SK-N-SH (cell line): ENCODE results near the gene LDLRAD1. TPM values are rescaled to one million over a fixed set of nuclear protein-coding genes. Genes with fewer than 3 reads are reported as not detected.

Source experiments
- CTCF ChIA-PET: fragments of 300-600, 350-600 bp; formaldehyde crosslinking; extraction: SDS; loops from one replicate; lab custom pipeline; 2021; lab: Yijun Ruan, JAX
- POLR2A ChIA-PET: fragments of 350-600 bp; sonication (Branson Sonifier 250); formaldehyde crosslinking; extraction: SDS; loops from one replicate; lab custom pipeline; 2020; ENCODE audit warnings: antibody characterized with exemption, inconsistent platforms; lab: Yijun Ruan, JAX
- DNase-seq: peaks from one replicate; pipeline ENCODE4 v3.0.0; 2012
- H2AFZ ChIP-seq: fragments of 200-600 bp; sonication (generic); 2 replicates; pipeline ENCODE4 v1.8.1; 2016; ENCODE audit warnings: antibody characterized with exemption, mild to moderate bottlenecking, low read depth
- H3F3A ChIP-seq: fragments of 200-600 bp; sonication (generic); replicated peaks from 2 replicates; pipeline ENCODE3; 2016; ENCODE audit warnings: antibody characterized with exemption, mild to moderate bottlenecking; ENCODE audit not compliant: insufficient read depth
- H3K27ac ChIP-seq, 2 experiments: fragments of 200-500 bp in 1 of 2; fragments of 200-600 bp in 1 of 2; sonication (Bioruptor generic) in 1 of 2; sonication (generic), shearing (Covaris generic) in 1 of 2; 2 replicates each; pipeline versions ENCODE4 v1.5.1 to v1.6.1; 2014 to 2016; ENCODE audit warnings: low read depth in 2 of 2, inconsistent platforms in 1 of 2, low read length in 1 of 2, mild to moderate bottlenecking in 1 of 2, mixed read lengths in 1 of 2
- H3K27me3 ChIP-seq: fragments of 200-600 bp; sonication (generic), shearing (Covaris generic); 2 replicates; pipeline ENCODE4 v1.6.1; 2016; ENCODE audit warnings: mixed run types; ENCODE audit not compliant: insufficient read depth
- H3K36me3 ChIP-seq, 2 experiments: fragments of 200-500 bp in 1 of 2; fragments of 200-600 bp in 1 of 2; sonication (Bioruptor generic) in 1 of 2; sonication (generic) in 1 of 2; replicated peaks in 1 of 2; 2 replicates each; pipeline versions ENCODE3 to v1.5.1; 2014 to 2016; ENCODE audit warnings: low read length in 1 of 2, mild to moderate bottlenecking in 1 of 2; ENCODE audit not compliant: insufficient read depth in 2 of 2, control insufficient read depth in 1 of 2
- H3K4me1 ChIP-seq, 2 experiments: fragments of 200-500 bp in 1 of 2; fragments of 200-600 bp in 1 of 2; sonication (Bioruptor generic) in 1 of 2; sonication (generic), shearing (Covaris generic) in 1 of 2; 2 replicates each; pipeline versions ENCODE4 v1.5.1 to v1.6.1; 2014 to 2016; ENCODE audit warnings: low read depth in 1 of 2, low read length in 1 of 2, mixed run types in 1 of 2; ENCODE audit not compliant: insufficient read depth in 2 of 2, control insufficient read depth in 1 of 2
- H3K4me2 ChIP-seq: fragments of 200-600 bp; sonication (generic), shearing (Covaris generic); 2 replicates; pipeline ENCODE4 v1.6.1; 2017; ENCODE audit warnings: mixed run types
- H3K4me3 ChIP-seq, 2 experiments: fragments of 200-500 bp in 1 of 2; fragments of 200-600 bp in 1 of 2; sonication (Bioruptor generic) in 1 of 2; sonication (generic), shearing (Covaris generic) in 1 of 2; 2 replicates each; pipeline versions ENCODE4 v1.5.1 to v1.8.1; 2014 to 2016; ENCODE audit warnings: low read depth in 2 of 2, inconsistent platforms in 1 of 2, low read length in 1 of 2, mild to moderate bottlenecking in 1 of 2, mixed read lengths in 1 of 2, moderate library complexity in 1 of 2
- H3K79me2 ChIP-seq: fragments of 200-600 bp; sonication (generic); 2 replicates; pipeline ENCODE4 v1.8.1; 2017; ENCODE audit warnings: mild to moderate bottlenecking; ENCODE audit not compliant: insufficient read depth
- H3K9ac ChIP-seq: fragments of 200-600 bp; sonication (generic); 2 replicates; pipeline ENCODE4 v1.6.1; 2017; ENCODE audit warnings: mixed run types
- H3K9me2 ChIP-seq: fragments of 200-600 bp; sonication (generic); 2 replicates; pipeline ENCODE4 v1.6.1; 2017; ENCODE audit warnings: mixed run types
- H3K9me3 ChIP-seq: fragments of 200-600 bp; sonication (generic); 2 replicates; pipeline ENCODE4 v1.6.1; 2017; ENCODE audit warnings: mixed run types, mild to moderate bottlenecking, moderate library complexity
- H4K20me1 ChIP-seq: fragments of 200-600 bp; sonication (generic); 2 replicates; pipeline ENCODE4 v1.6.1; 2017; ENCODE audit warnings: mild to moderate bottlenecking, mixed run types; ENCODE audit not compliant: insufficient read depth
- CHD2 ChIP-seq: fragments of 150-350 bp; IDR thresholded peaks from 2 replicates; pipeline ENCODE4 v1.6.1; 2018; ENCODE audit warnings: low read length; ENCODE audit not compliant: partially characterized antibody
- ELF1 ChIP-seq: IDR thresholded peaks from 2 replicates; pipeline ENCODE4 v1.4.0; 2012
- EP300 ChIP-seq, 2 experiments: IDR thresholded peaks; 2 replicates each; pipeline versions ENCODE4 v1.4.0 to v1.6.1; 2012; ENCODE audit warnings: borderline replicate concordance in 1 of 2, low read depth in 1 of 2, low read length in 1 of 2
- FOXJ3 ChIP-seq: sonication (generic); formaldehyde crosslinking; IDR thresholded peaks from 2 replicates; pipeline ENCODE4 v1.5.1; 2020; ENCODE audit warnings: mild to moderate bottlenecking, missing genetic modification reagents
- FOXM1 ChIP-seq: IDR thresholded peaks from 2 replicates; pipeline ENCODE4 v1.4.0; 2012; ENCODE audit warnings: low read depth, mild to moderate bottlenecking
- GABPA ChIP-seq: IDR thresholded peaks from 2 replicates; pipeline ENCODE4 v1.4.0; 2012; ENCODE audit warnings: low read depth, mild to moderate bottlenecking
- MXI1 ChIP-seq: IDR thresholded peaks from 2 replicates; pipeline ENCODE4 v1.6.1; 2012; ENCODE audit warnings: mild to moderate bottlenecking, low read depth, low read length, improper control_type of control experiment
- POLR2AphosphoS5 ChIP-seq: IDR thresholded peaks from 2 replicates; pipeline ENCODE4 v1.6.1; 2012; ENCODE audit warnings: low read depth, low read length
- RAD21 ChIP-seq: IDR thresholded peaks from 2 replicates; pipeline ENCODE4 v1.6.1; 2012; ENCODE audit warnings: mild to moderate bottlenecking, low read length
- SIN3A ChIP-seq: IDR thresholded peaks from 2 replicates; pipeline ENCODE4 v1.6.1; 2012; ENCODE audit warnings: low read depth, mild to moderate bottlenecking, low read length, moderate library complexity, borderline replicate concordance
- SMC3 ChIP-seq: IDR thresholded peaks from 2 replicates; pipeline ENCODE4 v1.6.1; 2012; ENCODE audit warnings: low read depth, low read length, improper control_type of control experiment
- TAF1 ChIP-seq: IDR thresholded peaks from 2 replicates; pipeline ENCODE4 v1.6.1; 2012; ENCODE audit warnings: low read depth, mild to moderate bottlenecking, low read length, moderate library complexity, borderline replicate concordance
- TCF12 ChIP-seq: IDR thresholded peaks from 2 replicates; pipeline ENCODE4 v1.4.0; 2012
- YY1 ChIP-seq: IDR thresholded peaks from 2 replicates; pipeline ENCODE4 v1.4.0; 2012; ENCODE audit warnings: low read depth, mild to moderate bottlenecking
- ZBTB33 ChIP-seq: IDR thresholded peaks from 2 replicates; pipeline ENCODE4 v1.4.0; 2012; ENCODE audit warnings: low read depth, borderline replicate concordance
- WGBS: methylation state at CpG from one replicate; pipeline ENCODE4 v1.1.6; 2017; ENCODE audit warnings: low lambda C conversion rate; 5-methylcytosine and 5-hydroxymethylcytosine counted together
- polyA plus RNA-seq, 3 experiments: library from polyadenylated mRNA; depleted of rRNA; stranded (reverse); fragments of >200 nt; gene quantifications; 2 replicates each; pipeline ENCODE4 v1.2.3, GENCODE V29; 2012
- TF ChIP-seq, protein P1 (sequence below): IDR thresholded peaks from 2 replicates; pipeline ENCODE4 v1.6.1; 2012; ENCODE audit warnings: mild to moderate bottlenecking, low read depth, low read length, moderate library complexity
- TF ChIP-seq, protein P2 (sequence below): IDR thresholded peaks from 2 replicates; pipeline ENCODE4 v1.4.0; 2012; ENCODE audit warnings: low read depth, borderline replicate concordance
- TF ChIP-seq, protein P3 (sequence below): fragments of 150-350 bp; IDR thresholded peaks from 2 replicates; pipeline ENCODE4 v1.6.1; 2017; ENCODE audit warnings: antibody characterized with exemption, low read length, low read depth, borderline replicate concordance
- TF ChIP-seq, protein P4 (sequence below): IDR thresholded peaks from 2 replicates; pipeline ENCODE4 v1.4.0; 2012; ENCODE audit warnings: low read depth

The LDLRAD1 gene
- polyA plus RNA-seq, 1 of the 3 experiments (the other 2 are of a cell fraction): not detected

DNA sequence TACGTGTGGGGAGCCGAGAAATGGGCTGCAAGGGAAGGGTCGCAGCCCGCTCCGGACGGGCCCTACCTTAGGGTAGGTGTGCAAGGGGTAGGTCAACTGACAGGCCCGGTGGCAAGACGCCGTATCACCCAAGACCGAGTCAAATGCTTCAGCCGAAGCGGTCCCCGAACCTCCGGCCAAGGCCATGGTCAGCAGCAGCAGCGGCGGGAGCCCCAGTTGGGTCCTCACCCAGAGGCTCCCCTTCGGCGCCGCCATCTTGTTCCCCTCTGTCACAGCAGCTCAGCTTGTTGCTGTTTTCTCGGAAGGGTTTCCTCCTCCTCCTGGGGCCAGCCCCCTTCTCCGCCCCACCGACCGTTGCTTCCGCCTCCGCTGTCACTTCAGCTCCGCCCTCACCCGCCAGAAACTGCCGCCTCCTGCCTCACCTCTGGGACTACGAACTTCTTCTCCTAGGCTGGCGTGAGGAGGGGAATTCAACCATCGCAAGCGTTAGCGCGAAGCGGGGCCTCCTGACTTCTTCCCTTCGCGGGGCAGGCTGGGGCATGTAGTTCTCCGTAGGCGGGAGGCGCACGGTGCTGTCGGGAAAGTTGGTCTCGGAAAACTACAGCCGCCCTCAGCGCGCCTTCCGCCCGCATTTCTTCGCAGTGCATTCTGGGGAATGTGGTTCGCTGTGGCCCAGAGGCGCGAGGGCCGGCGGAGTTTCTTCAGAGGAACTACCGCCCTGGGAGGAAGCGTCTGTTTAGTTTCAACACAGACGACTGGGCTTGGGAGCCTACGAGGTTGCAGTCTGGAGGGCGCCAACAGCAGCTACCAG is 35.2 kb upstream of the LDLRAD1 start, which contains the start of the genes TCEANC2 and TMEM59:
Gene TCEANC2 (plus strand): TSS at position 675 of the 811 bp plus-strand sequence. CDS start 815 bp downstream, outside the sequence.
Gene TMEM59 (minus strand): TSS at position 271 of the 811 bp plus-strand sequence. CDS start 16 bp downstream, at position 255.
- peak within 1 kb of the TSS; percentile 97 for H2AFZ ChIP-seq
- 3% methylated on average over 22 of the region's 59 CpGs for WGBS
- ChIA-PET CTCF (interaction anchor here (1.1 to 1.9 kb wide), 2 partner anchors 10 to 711 kb away, joined by 3 to 7 read pairs; partner anchors contain the start of gene PARS2), POLR2A (interaction anchor here (0.6 to 1.7 kb wide), 5 partner anchors 16 to 711 kb away, joined by 3 to 4 read pairs (median 4); partner anchors contain the start of genes ACOT11, IFT25 and PARS2)
- peak within 1 kb of the TSS; percentile 67 to 79 for H3K4me3 ChIP-seq
- H3K9me3 ChIP-seq: no peaks in the 10 kb centered on the region
- no peaks in the 10 kb centered on the region for H3K9me2 ChIP-seq
- DNase-seq: peak; percentile 88
- H4K20me1 ChIP-seq: no peaks in the 10 kb centered on the region; the same call in 1 of the 2 replicates
- H3F3A ChIP-seq: no peaks in the 10 kb centered on the region
- peak within 1 kb of the TSS; percentile 76 to 87 for H3K27ac ChIP-seq
- H3K4me1 ChIP-seq: peaks cover 0 to 5% of the 10 kb centered on the region in 2 experiments; a peak in 3 of 4 replicates
- peak within 1 kb of the TSS; percentile 92 for H3K9ac ChIP-seq
- H3K4me2 ChIP-seq: peak within 1 kb of the TSS; percentile 98
- H3K79me2 ChIP-seq: peaks cover 51% of the 10 kb centered on the region
- TF ChIP-seq, protein P1, sequence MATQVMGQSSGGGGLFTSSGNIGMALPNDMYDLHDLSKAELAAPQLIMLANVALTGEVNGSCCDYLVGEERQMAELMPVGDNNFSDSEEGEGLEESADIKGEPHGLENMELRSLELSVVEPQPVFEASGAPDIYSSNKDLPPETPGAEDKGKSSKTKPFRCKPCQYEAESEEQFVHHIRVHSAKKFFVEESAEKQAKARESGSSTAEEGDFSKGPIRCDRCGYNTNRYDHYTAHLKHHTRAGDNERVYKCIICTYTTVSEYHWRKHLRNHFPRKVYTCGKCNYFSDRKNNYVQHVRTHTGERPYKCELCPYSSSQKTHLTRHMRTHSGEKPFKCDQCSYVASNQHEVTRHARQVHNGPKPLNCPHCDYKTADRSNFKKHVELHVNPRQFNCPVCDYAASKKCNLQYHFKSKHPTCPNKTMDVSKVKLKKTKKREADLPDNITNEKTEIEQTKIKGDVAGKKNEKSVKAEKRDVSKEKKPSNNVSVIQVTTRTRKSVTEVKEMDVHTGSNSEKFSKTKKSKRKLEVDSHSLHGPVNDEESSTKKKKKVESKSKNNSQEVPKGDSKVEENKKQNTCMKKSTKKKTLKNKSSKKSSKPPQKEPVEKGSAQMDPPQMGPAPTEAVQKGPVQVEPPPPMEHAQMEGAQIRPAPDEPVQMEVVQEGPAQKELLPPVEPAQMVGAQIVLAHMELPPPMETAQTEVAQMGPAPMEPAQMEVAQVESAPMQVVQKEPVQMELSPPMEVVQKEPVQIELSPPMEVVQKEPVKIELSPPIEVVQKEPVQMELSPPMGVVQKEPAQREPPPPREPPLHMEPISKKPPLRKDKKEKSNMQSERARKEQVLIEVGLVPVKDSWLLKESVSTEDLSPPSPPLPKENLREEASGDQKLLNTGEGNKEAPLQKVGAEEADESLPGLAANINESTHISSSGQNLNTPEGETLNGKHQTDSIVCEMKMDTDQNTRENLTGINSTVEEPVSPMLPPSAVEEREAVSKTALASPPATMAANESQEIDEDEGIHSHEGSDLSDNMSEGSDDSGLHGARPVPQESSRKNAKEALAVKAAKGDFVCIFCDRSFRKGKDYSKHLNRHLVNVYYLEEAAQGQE: 0 out of 2 replicates have a peak, but pooled peaks have one; percentile 12
- TF ChIP-seq SIN3A: peak; percentile 94
- peak; percentile 90 for TF ChIP-seq YY1
- TF ChIP-seq CHD2: peak; percentile 97
- TF ChIP-seq TCF12: 0 out of 2 replicates have a peak, but pooled peaks have one; percentile 25
- TF ChIP-seq POLR2AphosphoS5: peak; percentile 62; the same call in 1 of the 2 replicates
- peak; percentile 94 for TF ChIP-seq ZBTB33
- no peak for TF ChIP-seq SMC3
- peak; percentile 59; the same call in 1 of the 2 replicates for TF ChIP-seq FOXJ3 (CRISPR knock-in tag)
- TF ChIP-seq, protein P2, sequence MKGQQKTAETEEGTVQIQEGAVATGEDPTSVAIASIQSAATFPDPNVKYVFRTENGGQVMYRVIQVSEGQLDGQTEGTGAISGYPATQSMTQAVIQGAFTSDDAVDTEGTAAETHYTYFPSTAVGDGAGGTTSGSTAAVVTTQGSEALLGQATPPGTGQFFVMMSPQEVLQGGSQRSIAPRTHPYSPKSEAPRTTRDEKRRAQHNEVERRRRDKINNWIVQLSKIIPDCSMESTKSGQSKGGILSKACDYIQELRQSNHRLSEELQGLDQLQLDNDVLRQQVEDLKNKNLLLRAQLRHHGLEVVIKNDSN: peak; percentile 80; the same call in 1 of the 2 replicates
- TF ChIP-seq, protein P3, sequence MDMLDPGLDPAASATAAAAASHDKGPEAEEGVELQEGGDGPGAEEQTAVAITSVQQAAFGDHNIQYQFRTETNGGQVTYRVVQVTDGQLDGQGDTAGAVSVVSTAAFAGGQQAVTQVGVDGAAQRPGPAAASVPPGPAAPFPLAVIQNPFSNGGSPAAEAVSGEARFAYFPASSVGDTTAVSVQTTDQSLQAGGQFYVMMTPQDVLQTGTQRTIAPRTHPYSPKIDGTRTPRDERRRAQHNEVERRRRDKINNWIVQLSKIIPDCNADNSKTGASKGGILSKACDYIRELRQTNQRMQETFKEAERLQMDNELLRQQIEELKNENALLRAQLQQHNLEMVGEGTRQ: no peak
- TF ChIP-seq MXI1: peak; percentile 90
- 0 out of 2 replicates have a peak, but pooled peaks have one; percentile 64 for TF ChIP-seq TAF1
- TF ChIP-seq RAD21: no peak
- no peak for TF ChIP-seq FOXM1
- TF ChIP-seq, protein P4, sequence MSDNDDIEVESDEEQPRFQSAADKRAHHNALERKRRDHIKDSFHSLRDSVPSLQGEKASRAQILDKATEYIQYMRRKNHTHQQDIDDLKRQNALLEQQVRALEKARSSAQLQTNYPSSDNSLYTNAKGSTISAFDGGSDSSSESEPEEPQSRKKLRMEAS: peak; percentile 66
- peak; percentile 92 for TF ChIP-seq GABPA
- TF ChIP-seq EP300 (IDR thresholded peaks at IDR 0.05; ENCODE audit: borderline replicate concordance in 1 of 2, low read depth in 1 of 2, low read length in 1 of 2): no peak
- peak; percentile 90 for TF ChIP-seq ELF1
- H3K27me3 ChIP-seq: no peaks in the 10 kb centered on the region
- no peaks in the 10 kb centered on the region for H3K36me3 ChIP-seq
